ENCODE data around the gene BTG2. TPM values are rescaled to one million over a fixed set of nuclear protein-coding genes. Genes with fewer than 3 reads are reported as not detected.

BTG2 gene
- total and polyA plus RNA-seq, 2 experiments from 2014 or later, result 6.3 to 9.1 TPM

DNA sequence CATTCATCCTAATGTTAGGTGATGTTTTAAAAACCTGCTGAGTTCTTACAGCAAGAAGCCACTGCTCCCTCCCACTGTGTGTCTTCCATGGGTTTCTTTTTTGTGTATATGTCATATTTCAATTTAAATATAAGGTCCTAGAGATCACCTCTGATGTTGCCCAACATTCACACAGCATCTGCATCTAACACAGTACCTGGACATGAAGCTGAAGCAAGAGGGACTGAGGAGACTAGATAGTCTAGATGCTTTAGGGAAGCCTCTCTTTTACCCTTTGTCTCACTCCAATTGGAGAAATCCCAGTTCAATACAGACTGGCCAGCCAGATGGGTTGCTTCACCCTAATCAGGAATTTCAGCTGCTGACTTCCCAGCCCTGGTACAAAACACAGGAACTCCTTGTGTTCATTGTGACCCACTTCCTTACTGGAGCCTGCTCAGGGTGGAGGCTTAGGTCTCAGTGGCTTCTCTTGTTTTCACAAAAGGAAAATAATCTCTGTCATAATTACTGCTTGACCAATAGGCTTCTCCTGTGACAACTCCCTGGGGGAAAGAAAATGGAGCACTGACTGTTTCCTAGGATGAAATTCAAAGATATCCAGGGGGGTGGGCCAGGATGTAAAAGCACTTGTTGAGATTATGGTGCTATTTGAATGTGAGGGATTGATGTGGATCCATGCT, 17.3 kb downstream of the BTG2 start:
- Histone ChIP-seq H3K79me2 (replicated peaks; ENCODE audit: insufficient read depth) (no peaks in the 10 kb centered on the region), H3K27ac (ENCODE audit: low read depth) (no peak overlapping the region), H3F3A (replicated peaks; ENCODE audit: low read depth) (no peaks in the 10 kb centered on the region), H3K4me1 (ENCODE audit: insufficient read depth) (peaks cover 28% of the 10 kb centered on the region), H3K4me3 (no peak overlapping the region), H3K36me3 (ENCODE audit: insufficient read depth) (no peaks in the 10 kb centered on the region), H3K27me3 (ENCODE audit: insufficient read depth) (peaks cover 71% of the 10 kb centered on the region), H3K9me2 (ENCODE audit: insufficient read depth) (no peaks in the 10 kb centered on the region), H3K4me2 (no peak overlapping the region), H4K20me1 (replicated peaks; ENCODE audit: insufficient read depth) (no peaks in the 10 kb centered on the region), H2AFZ (no peak overlapping the region)
- no peak overlapping the region for H3K4me3 Mint-ChIP-seq
- peaks cover 55% of the 10 kb centered on the region for H3K4me1 Mint-ChIP-seq
- TF ChIP-seq EZH2phosphoT487 (IDR thresholded peaks at IDR 0.05; ENCODE audit: unreplicated experiment) (no peak), ZNF331 (CRISPR knock-in tag; IDR thresholded peaks at IDR 0.05; ENCODE audit: low read depth) (no peak), ZNF114 (CRISPR knock-in tag; IDR thresholded peaks at IDR 0.05) (no peak), ZNF462 (CRISPR knock-in tag; IDR thresholded peaks at IDR 0.05) (no peak), NANOG (IDR thresholded peaks at IDR 0.05; ENCODE audit: borderline replicate concordance) (no peak), JUNB (IDR thresholded peaks at IDR 0.05; ENCODE audit: unreplicated experiment) (no peak), CREB1 (CRISPR knock-in tag; IDR thresholded peaks at IDR 0.05; ENCODE audit: low read depth) (no peak), STAT1 (IDR thresholded peaks at IDR 0.05; ENCODE audit: unreplicated experiment) (no peak), POLR2AphosphoS5 (IDR thresholded peaks at IDR 0.05; ENCODE audit: low read depth) (no peak)
- TF ChIP-seq, protein P1, sequence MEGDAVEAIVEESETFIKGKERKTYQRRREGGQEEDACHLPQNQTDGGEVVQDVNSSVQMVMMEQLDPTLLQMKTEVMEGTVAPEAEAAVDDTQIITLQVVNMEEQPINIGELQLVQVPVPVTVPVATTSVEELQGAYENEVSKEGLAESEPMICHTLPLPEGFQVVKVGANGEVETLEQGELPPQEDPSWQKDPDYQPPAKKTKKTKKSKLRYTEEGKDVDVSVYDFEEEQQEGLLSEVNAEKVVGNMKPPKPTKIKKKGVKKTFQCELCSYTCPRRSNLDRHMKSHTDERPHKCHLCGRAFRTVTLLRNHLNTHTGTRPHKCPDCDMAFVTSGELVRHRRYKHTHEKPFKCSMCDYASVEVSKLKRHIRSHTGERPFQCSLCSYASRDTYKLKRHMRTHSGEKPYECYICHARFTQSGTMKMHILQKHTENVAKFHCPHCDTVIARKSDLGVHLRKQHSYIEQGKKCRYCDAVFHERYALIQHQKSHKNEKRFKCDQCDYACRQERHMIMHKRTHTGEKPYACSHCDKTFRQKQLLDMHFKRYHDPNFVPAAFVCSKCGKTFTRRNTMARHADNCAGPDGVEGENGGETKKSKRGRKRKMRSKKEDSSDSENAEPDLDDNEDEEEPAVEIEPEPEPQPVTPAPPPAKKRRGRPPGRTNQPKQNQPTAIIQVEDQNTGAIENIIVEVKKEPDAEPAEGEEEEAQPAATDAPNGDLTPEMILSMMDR (conservative IDR thresholded peaks at IDR 0.05; ENCODE audit: low read depth in 2 of 2), result no peak
- ATAC-seq (no peak), DNase-seq (ENCODE audit: low spot score) (no peak)
- no peaks in the 10 kb centered on the region for H3K9me3 Mint-ChIP-seq
- H3K36me3 Mint-ChIP-seq (ENCODE audit: low read depth), result no peaks in the 10 kb centered on the region
- H3K27me3 Mint-ChIP-seq (ENCODE audit: insufficient read depth, low read depth, poor library complexity), result peaks cover 24% of the 10 kb centered on the region
- H3K27ac Mint-ChIP-seq, result no peak overlapping the region
